ENCODE data around the gene ZNF385B. TPM values are rescaled to one million over a fixed set of nuclear protein-coding genes. Genes with fewer than 3 reads are reported as not detected.
"Not testable (repeated sequence)": the region's sequence is repeated elsewhere in the genome, so short reads cannot be mapped to it uniquely, and the experiment has no call there.

ZNF385B gene
- polyA plus RNA-seq, 1 donor (not counting 4 experiments of a cell fraction or from before 2014, with no cell fraction given): 0.17 TPM

GRCh38 chr2:179785902-179786301 is 75.5 kb downstream of the ZNF385B start:
- Histone ChIP-seq H3K4me1 (ENCODE audit: control insufficient read depth, extremely low read depth, insufficient read depth, low read length) (peaks cover 9% of the 10 kb centered on the region), H3K79me2 (ENCODE audit: control insufficient read depth, insufficient read depth, low read length) (no peaks in the 10 kb centered on the region), H3K27me3 (ENCODE audit: control insufficient read depth, extremely low read depth, insufficient read depth, low read length) (no peaks in the 10 kb centered on the region), H3K4me3 (ENCODE audit: control insufficient read depth in 2 of 3, extremely low read depth in 1 of 3, insufficient read depth in 2 of 3, low read depth in 1 of 3, low read length in 3 of 3) (no peak overlapping the region), H2AFZ (ENCODE audit: control insufficient read depth, low read length) (no peak overlapping the region), H3K4me2 (ENCODE audit: control insufficient read depth, extremely low read depth, insufficient read depth, low read depth, low read length) (no peak overlapping the region), H3K9me3 (ENCODE audit: control insufficient read depth, low read depth, low read length) (no peaks in the 10 kb centered on the region), H3K36me3 (ENCODE audit: control insufficient read depth in 2 of 2, extremely low read depth in 1 of 2, insufficient read depth in 2 of 2, low read length in 2 of 2) (no peaks in the 10 kb centered on the region), H3K27ac (ENCODE audit: control insufficient read depth, insufficient read depth, low read length) (no peak overlapping the region), H4K20me1 (ENCODE audit: control insufficient read depth, extremely low read depth, insufficient read depth, low read length) (no peaks in the 10 kb centered on the region), H3K9me1 (ENCODE audit: control insufficient read depth, extremely low read depth, insufficient read depth, low read length) (no peaks in the 10 kb centered on the region), H3K9ac (ENCODE audit: control insufficient read depth, extremely low read depth, insufficient read depth, low read length) (no peak overlapping the region)
- no peak for TF ChIP-seq EZH2 (IDR thresholded peaks at IDR 0.05; ENCODE audit: low read length)
- TF ChIP-seq CTCF (optimal IDR thresholded peaks at IDR 0.05 in 1 of 3, IDR thresholded peaks at IDR 0.05 in 1 of 3, conservative IDR thresholded peaks at IDR 0.05 in 1 of 3; ENCODE audit: extremely low read depth in 1 of 3, insufficient read depth in 2 of 3, low read length in 3 of 3): no peak
- FAIRE-seq: no peak
- no peak for DNase-seq (ENCODE audit: low read depth, low spot score)
- dilution Hi-C loops (cut with MboI; ENCODE audit: extremely low pct_ligation_motif_present, low sequenced_read_pairs): no loop called here

GRCh38 chr2:179782346-179782745 is 79.1 kb downstream of the ZNF385B start:
- H3K4me1 ChIP-seq (ENCODE audit: control insufficient read depth, extremely low read depth, insufficient read depth, low read length); H3K9me1 ChIP-seq (ENCODE audit: control insufficient read depth, extremely low read depth, insufficient read depth, low read length); H3K9ac ChIP-seq (ENCODE audit: control insufficient read depth, extremely low read depth, insufficient read depth, low read length); H3K79me2 ChIP-seq (ENCODE audit: control insufficient read depth, insufficient read depth, low read length); H4K20me1 ChIP-seq (ENCODE audit: control insufficient read depth, extremely low read depth, insufficient read depth, low read length); H3K4me2 ChIP-seq (ENCODE audit: control insufficient read depth, extremely low read depth, insufficient read depth, low read depth, low read length); H3K9me3 ChIP-seq (ENCODE audit: control insufficient read depth, low read depth, low read length); DNase-seq (ENCODE audit: low read depth, low spot score); H3K27me3 ChIP-seq (ENCODE audit: control insufficient read depth, extremely low read depth, insufficient read depth, low read length); H3K36me3 ChIP-seq (ENCODE audit: control insufficient read depth in 2 of 2, extremely low read depth in 1 of 2, insufficient read depth in 2 of 2, low read length in 2 of 2); FAIRE-seq; H3K4me3 ChIP-seq (ENCODE audit: control insufficient read depth in 2 of 3, extremely low read depth in 1 of 3, insufficient read depth in 2 of 3, low read depth in 1 of 3, low read length in 3 of 3); dilution Hi-C loops (cut with MboI; ENCODE audit: extremely low pct_ligation_motif_present, low sequenced_read_pairs); H3K27ac ChIP-seq (ENCODE audit: control insufficient read depth, insufficient read depth, low read length); H2AFZ ChIP-seq (ENCODE audit: control insufficient read depth, low read length): not testable (repeated sequence)

GRCh38 chr2:179773986-179774385 is 87.4 kb downstream of the ZNF385B start:
- Histone ChIP-seq H3K4me2 (ENCODE audit: control insufficient read depth, extremely low read depth, insufficient read depth, low read depth, low read length) (no peak overlapping the region), H4K20me1 (ENCODE audit: control insufficient read depth, extremely low read depth, insufficient read depth, low read length) (no peaks in the 10 kb centered on the region), H3K4me1 (ENCODE audit: control insufficient read depth, extremely low read depth, insufficient read depth, low read length) (peaks cover 7% of the 10 kb centered on the region), H3K79me2 (ENCODE audit: control insufficient read depth, insufficient read depth, low read length) (no peaks in the 10 kb centered on the region), H3K27me3 (ENCODE audit: control insufficient read depth, extremely low read depth, insufficient read depth, low read length) (no peaks in the 10 kb centered on the region), H3K9me1 (ENCODE audit: control insufficient read depth, extremely low read depth, insufficient read depth, low read length) (no peaks in the 10 kb centered on the region), H3K9ac (ENCODE audit: control insufficient read depth, extremely low read depth, insufficient read depth, low read length) (no peak overlapping the region), H2AFZ (ENCODE audit: control insufficient read depth, low read length) (no peak overlapping the region), H3K36me3 (ENCODE audit: control insufficient read depth in 2 of 2, extremely low read depth in 1 of 2, insufficient read depth in 2 of 2, low read length in 2 of 2) (no peaks in the 10 kb centered on the region), H3K27ac (ENCODE audit: control insufficient read depth, insufficient read depth, low read length) (no peak overlapping the region), H3K9me3 (ENCODE audit: control insufficient read depth, low read depth, low read length) (no peaks in the 10 kb centered on the region), H3K4me3 (ENCODE audit: control insufficient read depth in 2 of 3, extremely low read depth in 1 of 3, insufficient read depth in 2 of 3, low read depth in 1 of 3, low read length in 3 of 3) (no peak overlapping the region)
- dilution Hi-C loops (cut with MboI; ENCODE audit: extremely low pct_ligation_motif_present, low sequenced_read_pairs): no loop called here
- no peak for TF ChIP-seq EZH2 (IDR thresholded peaks at IDR 0.05; ENCODE audit: low read length)
- no peak for TF ChIP-seq CTCF (optimal IDR thresholded peaks at IDR 0.05 in 1 of 3, IDR thresholded peaks at IDR 0.05 in 1 of 3, conservative IDR thresholded peaks at IDR 0.05 in 1 of 3; ENCODE audit: extremely low read depth in 1 of 3, insufficient read depth in 2 of 3, low read length in 3 of 3)
- FAIRE-seq (no peak), DNase-seq (ENCODE audit: low read depth, low spot score) (no peak)
